ES-I3 (cell line): ENCODE results near the gene MYO19.

Source experiments
- H3K36me3 ChIP-seq: 2 replicates; pipeline ENCODE4 v1.6.1; 2013; ENCODE audit warnings: mild to moderate bottlenecking, low read length, control low read depth, moderate library complexity; ENCODE audit not compliant: insufficient read depth
- H3K4me1 ChIP-seq: 2 replicates; pipeline ENCODE4 v1.6.1; 2013; ENCODE audit warnings: mild to moderate bottlenecking, control low read depth, low read length; ENCODE audit not compliant: insufficient read depth
- H3K9ac ChIP-seq: 2 replicates; pipeline ENCODE4 v1.6.1; 2013; ENCODE audit warnings: low read depth, mild to moderate bottlenecking, low read length, moderate library complexity
- H3K9me3 ChIP-seq: 2 replicates; pipeline ENCODE4 v1.6.1; 2013; ENCODE audit warnings: mild to moderate bottlenecking, low read length, moderate library complexity; ENCODE audit not compliant: control insufficient read depth, insufficient read depth

The MYO19 gene

GRCh38 chr17:36544307-36545076, 9.8 kb upstream of the MYO19 start, which contains the start of gene GGNBP2:
TSS of gene GGNBP2 (plus strand) at chr17:36544919. CDS start at chr17:36545725, 806 bp downstream.
- peak within 1 kb of the TSS; percentile 100 for H3K9ac ChIP-seq
- H3K36me3 ChIP-seq, result no peaks in the 10 kb centered on the region
- no peaks in the 10 kb centered on the region for H3K9me3 ChIP-seq
- H3K4me1 ChIP-seq, result peaks cover 7% of the 10 kb centered on the region; the same call in 1 of the 2 replicates

- Histone ChIP-seq H3K36me3 (no peaks in the 10 kb centered on the region), H3K9ac (peak overlapping the region; percentile 100), H3K4me1 (peaks cover 7% of the 10 kb centered on the region; the same call in 1 of the 2 replicates), H3K9me3 (no peaks in the 10 kb centered on the region)
Observed at GRCh38 chr17:36544044-36544306, 9.3 kb upstream of the MYO19 start.

- H3K4me1 ChIP-seq, result peaks cover 7% of the 10 kb centered on the region; the same call in 1 of the 2 replicates
- peaks cover 3% of the 10 kb centered on the region; the same call in 1 of the 2 replicates for H3K36me3 ChIP-seq
- H3K9ac ChIP-seq, result no peak overlapping the region
- no peaks in the 10 kb centered on the region for H3K9me3 ChIP-seq
Observed at GRCh38 chr17:36542755-36543154, 8.1 kb upstream of the MYO19 start.

GRCh38 chr17:36540696-36541095, 6.0 kb upstream of the MYO19 start:
- peaks cover 13% of the 10 kb centered on the region for H3K36me3 ChIP-seq
- H3K9me3 ChIP-seq, result no peaks in the 10 kb centered on the region
- H3K4me1 ChIP-seq, result no peaks in the 10 kb centered on the region
- H3K9ac ChIP-seq, result no peak overlapping the region

- H3K36me3 ChIP-seq, result peaks cover 35% of the 10 kb centered on the region
- peak overlapping the region; percentile 86 for H3K9ac ChIP-seq
- no peaks in the 10 kb centered on the region for H3K9me3 ChIP-seq
- H3K4me1 ChIP-seq, result no peaks in the 10 kb centered on the region
Observed at GRCh38 chr17:36535669-36536081, 1.0 kb upstream of the MYO19 start.

- Histone ChIP-seq H3K4me1 (no peaks in the 10 kb centered on the region), H3K9me3 (no peaks in the 10 kb centered on the region), H3K9ac (peak overlapping the region; percentile 86), H3K36me3 (peaks cover 35% of the 10 kb centered on the region)
Observed at GRCh38 chr17:36533935-36534839, 481 bp downstream of the MYO19 start.

GRCh38 chr17:36532435-36532975, 2.2 kb downstream of the MYO19 start:
- peaks cover 40% of the 10 kb centered on the region for H3K36me3 ChIP-seq
- no peaks in the 10 kb centered on the region for H3K9me3 ChIP-seq
- H3K9ac ChIP-seq, result no peak overlapping the region
- no peaks in the 10 kb centered on the region for H3K4me1 ChIP-seq

GRCh38 chr17:36529121-36529520, 5.5 kb downstream of the MYO19 start:
- Histone ChIP-seq H3K4me1 (no peaks in the 10 kb centered on the region), H3K36me3 (peaks cover 57% of the 10 kb centered on the region), H3K9me3 (no peaks in the 10 kb centered on the region), H3K9ac (no peak overlapping the region)

- H3K9ac ChIP-seq, result no peak overlapping the region
- H3K9me3 ChIP-seq, result no peaks in the 10 kb centered on the region
- H3K4me1 ChIP-seq, result no peaks in the 10 kb centered on the region
- H3K36me3 ChIP-seq, result peaks cover 49% of the 10 kb centered on the region
Observed at GRCh38 chr17:36527621-36528250, 6.9 kb downstream of the MYO19 start.

GRCh38 chr17:36525888-36526287, 8.8 kb downstream of the MYO19 start:
- H3K9ac ChIP-seq, result no peak overlapping the region
- H3K4me1 ChIP-seq, result no peaks in the 10 kb centered on the region
- H3K9me3 ChIP-seq, result no peaks in the 10 kb centered on the region
- peaks cover 36% of the 10 kb centered on the region for H3K36me3 ChIP-seq

GRCh38 chr17:36525113-36525512, 9.6 kb downstream of the MYO19 start:
- peaks cover 36% of the 10 kb centered on the region for H3K36me3 ChIP-seq
- no peaks in the 10 kb centered on the region for H3K4me1 ChIP-seq
- H3K9ac ChIP-seq, result no peak overlapping the region
- H3K9me3 ChIP-seq, result no peaks in the 10 kb centered on the region

- no peak overlapping the region for H3K9ac ChIP-seq
- H3K9me3 ChIP-seq, result no peaks in the 10 kb centered on the region
- peaks cover 36% of the 10 kb centered on the region for H3K36me3 ChIP-seq
- no peaks in the 10 kb centered on the region for H3K4me1 ChIP-seq
Observed at GRCh38 chr17:36524428-36524876, 10.2 kb downstream of the MYO19 start.

- no peaks in the 10 kb centered on the region for H3K4me1 ChIP-seq
- no peak overlapping the region for H3K9ac ChIP-seq
- H3K36me3 ChIP-seq, result peaks cover 33% of the 10 kb centered on the region
- H3K9me3 ChIP-seq, result no peaks in the 10 kb centered on the region
Observed at GRCh38 chr17:36523113-36523512, 11.6 kb downstream of the MYO19 start.

GRCh38 chr17:36515837-36516236, 18.8 kb downstream of the MYO19 start:
- peaks cover 21% of the 10 kb centered on the region for H3K36me3 ChIP-seq

More at GRCh38 chr17:36515837-36516236, 18.8 kb downstream of the MYO19 start:
- Histone ChIP-seq H3K4me1 (no peaks in the 10 kb centered on the region), H3K9me3 (no peaks in the 10 kb centered on the region), H3K9ac (no peak overlapping the region)
